ENCODE measurements around the gene SPDYE16.
"Not testable (repeated sequence)": the region's sequence is repeated elsewhere in the genome, so short reads cannot be mapped to it uniquely, and the experiment has no call there.

Gene SPDYE16

GRCh38 chr7:76506081-76506440 is 37.0 kb downstream of the SPDYE16 start:
- no peak for DNase-seq (ENCODE audit: low read depth)
- TF ChIP-seq CTCF (conservative IDR thresholded peaks at IDR 0.05; ENCODE audit: control insufficient read depth, insufficient read depth, low read depth, low read length): no peak
- no peak overlapping the region for H3K4me3 ChIP-seq (ENCODE audit: control insufficient read depth, low read depth, low read length)

GRCh38 chr7:76505168-76506080 is 37.7 kb downstream of the SPDYE16 start:
- TF ChIP-seq CTCF (conservative IDR thresholded peaks at IDR 0.05; ENCODE audit: control insufficient read depth, insufficient read depth, low read depth, low read length): no peak
- DNase-seq (ENCODE audit: low read depth): no peak
- H3K4me3 ChIP-seq (ENCODE audit: control insufficient read depth, low read depth, low read length): no peak overlapping the region

- not testable (repeated sequence) for H3K4me3 ChIP-seq (ENCODE audit: control insufficient read depth, low read depth, low read length); DNase-seq (ENCODE audit: low read depth)
Measured at GRCh38 chr7:76504351-76505167, 38.5 kb downstream of the SPDYE16 start.

GRCh38 chr7:76503244-76503643 is 39.9 kb downstream of the SPDYE16 start:
- H3K4me3 ChIP-seq (ENCODE audit: control insufficient read depth, low read depth, low read length); DNase-seq (ENCODE audit: low read depth): not testable (repeated sequence)

GRCh38 chr7:76502836-76503235 is 40.3 kb downstream of the SPDYE16 start:
- H3K4me3 ChIP-seq (ENCODE audit: control insufficient read depth, low read depth, low read length); DNase-seq (ENCODE audit: low read depth): not testable (repeated sequence)

- not testable (repeated sequence) for H3K4me3 ChIP-seq (ENCODE audit: control insufficient read depth, low read depth, low read length); DNase-seq (ENCODE audit: low read depth)
Measured at GRCh38 chr7:76502224-76502623, 40.9 kb downstream of the SPDYE16 start.

- not testable (repeated sequence) for H3K4me3 ChIP-seq (ENCODE audit: control insufficient read depth, low read depth, low read length); DNase-seq (ENCODE audit: low read depth)
Measured at GRCh38 chr7:76499924-76500241, 43.2 kb downstream of the SPDYE16 start.

GRCh38 chr7:76499201-76499923 is 43.7 kb downstream of the SPDYE16 start:
- not testable (repeated sequence) for H3K4me3 ChIP-seq (ENCODE audit: control insufficient read depth, low read depth, low read length); DNase-seq (ENCODE audit: low read depth)

GRCh38 chr7:76498583-76499200 is 44.4 kb downstream of the SPDYE16 start:
- H3K4me3 ChIP-seq (ENCODE audit: control insufficient read depth, low read depth, low read length); DNase-seq (ENCODE audit: low read depth): not testable (repeated sequence)

GRCh38 chr7:76497918-76498582 is 45.0 kb downstream of the SPDYE16 start:
- not testable (repeated sequence) for DNase-seq (ENCODE audit: low read depth); H3K4me3 ChIP-seq (ENCODE audit: control insufficient read depth, low read depth, low read length)

- not testable (repeated sequence) for H3K4me3 ChIP-seq (ENCODE audit: control insufficient read depth, low read depth, low read length); DNase-seq (ENCODE audit: low read depth)
Measured at GRCh38 chr7:76495717-76496116, 47.4 kb downstream of the SPDYE16 start.

- DNase-seq (ENCODE audit: low read depth); H3K4me3 ChIP-seq (ENCODE audit: control insufficient read depth, low read depth, low read length): not testable (repeated sequence)
Measured at GRCh38 chr7:76492139-76492538, 51.0 kb downstream of the SPDYE16 start.

GRCh38 chr7:76487969-76488368 is 55.1 kb downstream of the SPDYE16 start:
- not testable (repeated sequence) for DNase-seq (ENCODE audit: low read depth); H3K4me3 ChIP-seq (ENCODE audit: control insufficient read depth, low read depth, low read length)

- not testable (repeated sequence) for DNase-seq (ENCODE audit: low read depth); H3K4me3 ChIP-seq (ENCODE audit: control insufficient read depth, low read depth, low read length)
Measured at GRCh38 chr7:76486618-76487017, 56.5 kb downstream of the SPDYE16 start.

All from fibroblast of mammary gland (primary cell).